Mesendoderm (in vitro differentiated cells): ENCODE measurements around the gene KSR2.
A peak's percentile ranks its signal among the peaks of the same experiment; 100 is the strongest.

ENCODE experiments used
- DNase-seq: peaks from one replicate; pipeline ENCODE4 v3.0.0; 2013
- H2AK5ac ChIP-seq: 2 replicates; pipeline ENCODE4 v1.6.1; 2013; ENCODE audit warnings: low read length, inconsistent platforms
- H2BK120ac ChIP-seq: 2 replicates; pipeline ENCODE4 v1.6.1; 2013; ENCODE audit warnings: low read depth, mild to moderate bottlenecking, low read length, moderate library complexity, mixed read lengths
- H2BK15ac ChIP-seq: replicated peaks from 2 replicates; pipeline ENCODE4 v1.6.1; 2013; ENCODE audit warnings: low read depth, mild to moderate bottlenecking, moderate library complexity
- H2BK5ac ChIP-seq: 2 replicates; pipeline ENCODE4 v1.6.1; 2013; ENCODE audit warnings: low read length, inconsistent platforms
- H3K18ac ChIP-seq: 2 replicates; pipeline ENCODE4 v1.6.1; 2013; ENCODE audit warnings: mild to moderate bottlenecking, low read length, mixed read lengths
- H3K23ac ChIP-seq: one replicate; pipeline ENCODE4 v1.6.1; 2013; ENCODE audit warnings: low read length
- H3K27ac ChIP-seq: 2 replicates; pipeline ENCODE4 v1.5.1; 2013; ENCODE audit warnings: low read depth, mild to moderate bottlenecking, inconsistent platforms, low read length, moderate library complexity
- H3K27me3 ChIP-seq: 2 replicates; pipeline ENCODE4 v1.6.1; 2013; ENCODE audit warnings: low read length, control low read depth, mild to moderate bottlenecking, inconsistent platforms; ENCODE audit not compliant: insufficient read depth, poor library complexity
- H3K36me3 ChIP-seq: 2 replicates; pipeline ENCODE4 v1.6.1; 2013; ENCODE audit warnings: low read length, inconsistent platforms; ENCODE audit not compliant: control insufficient read depth, insufficient read depth
- H3K4ac ChIP-seq: one replicate; pipeline ENCODE4 v1.6.1; 2013; ENCODE audit warnings: low read depth, mild to moderate bottlenecking, low read length, moderate library complexity
- H3K4me1 ChIP-seq: 2 replicates; pipeline ENCODE4 v1.6.1; 2013; ENCODE audit warnings: low read depth, low read length, inconsistent platforms; ENCODE audit not compliant: control insufficient read depth
- H3K4me2 ChIP-seq: 2 replicates; pipeline ENCODE4 v1.6.1; 2013; ENCODE audit warnings: low read length
- H3K4me3 ChIP-seq: 2 replicates; pipeline ENCODE4 v1.5.1; 2013; ENCODE audit warnings: mild to moderate bottlenecking, low read length
- H3K56ac ChIP-seq: one replicate; pipeline ENCODE4 v1.6.1; 2013; ENCODE audit warnings: low read length
- H3K79me1 ChIP-seq: 2 replicates; pipeline ENCODE4 v1.6.1; 2013; ENCODE audit warnings: low read length, inconsistent platforms
- H3K79me2 ChIP-seq: 2 replicates; pipeline ENCODE4 v1.6.1; 2013; ENCODE audit warnings: mild to moderate bottlenecking, low read length; ENCODE audit not compliant: control insufficient read depth, insufficient read depth
- H3K9ac ChIP-seq: 2 replicates; pipeline ENCODE4 v1.6.1; 2013; ENCODE audit warnings: low read length, inconsistent platforms
- H4K5ac ChIP-seq: one replicate; pipeline ENCODE4 v1.6.1; 2013; ENCODE audit warnings: low read length
- H4K8ac ChIP-seq: one replicate; pipeline ENCODE4 v1.6.1; 2013; ENCODE audit warnings: low read depth, mild to moderate bottlenecking, control low read depth, low read length, moderate library complexity
- WGBS: extraction: QIAGEN DNeasy Blood & Tissue Kit; methylation state at CpG from one replicate; pipeline ENCODE4 v1.1.7; 2013; ENCODE audit warnings: low lambda C conversion rate, missing lambda C conversion rate; ENCODE audit not compliant: insufficient coverage; ENCODE audit errors: extremely low coverage; 5-methylcytosine and 5-hydroxymethylcytosine counted together

KSR2 gene

GRCh38 chr12:117589021-117589420, 379.8 kb downstream of the KSR2 start:
- Histone ChIP-seq H3K23ac (no peak overlapping the region), H4K5ac (no peak overlapping the region), H3K4me3 (no peak overlapping the region), H3K18ac (no peak overlapping the region), H3K36me3 (no peaks in the 10 kb centered on the region), H3K56ac (no peak overlapping the region), H3K27me3 (no peaks in the 10 kb centered on the region), H2BK15ac (no peak overlapping the region), H3K4me1 (peaks cover 8% of the 10 kb centered on the region), H3K9ac (no peak overlapping the region), H4K8ac (no peak overlapping the region), H3K79me2 (no peaks in the 10 kb centered on the region), H2AK5ac (no peak overlapping the region), H2BK120ac (no peak overlapping the region), H3K27ac (no peak overlapping the region), H3K4me2 (no peak overlapping the region), H2BK5ac (no peak overlapping the region), H3K4ac (no peak overlapping the region), H3K79me1 (no peaks in the 10 kb centered on the region)
- WGBS: no CpG with 5 or more reads among the region's 1 CpG
- DNase-seq: no peak

DNA sequence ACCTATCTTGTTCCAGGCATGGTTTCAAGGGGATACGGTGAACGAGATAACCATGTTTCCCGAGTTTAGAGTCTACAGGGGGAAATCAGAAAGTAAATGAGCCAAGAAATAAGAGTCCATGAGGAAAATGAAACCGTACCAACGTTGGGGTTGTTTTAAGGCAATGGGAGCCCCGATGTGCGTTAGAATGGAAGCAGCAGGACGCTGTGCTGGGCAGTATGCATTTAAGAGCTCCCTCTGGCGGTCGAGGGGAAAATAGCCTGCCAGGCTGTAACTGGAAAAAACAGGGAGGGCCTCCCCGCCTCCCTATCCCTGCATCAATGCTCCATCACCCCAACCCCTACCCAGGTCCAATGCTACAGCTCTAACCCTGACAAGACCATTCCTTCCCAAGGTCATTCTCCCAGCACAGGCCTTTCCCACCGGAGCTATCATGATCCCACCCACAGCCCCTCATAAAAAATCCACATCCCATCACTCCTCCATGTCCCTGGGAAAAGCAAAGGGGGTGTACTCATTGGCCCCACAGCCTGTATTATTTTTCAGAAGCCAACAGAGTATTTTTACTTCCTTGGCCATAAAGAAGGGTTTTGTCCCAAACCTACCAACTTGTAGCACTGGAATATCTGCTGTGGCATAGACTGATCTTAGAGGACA, 381.0 kb downstream of the KSR2 start:
- H3K79me2 ChIP-seq: no peaks in the 10 kb centered on the region
- no peak overlapping the region for H2AK5ac ChIP-seq
- H3K56ac ChIP-seq: no peak overlapping the region
- no peak overlapping the region for H4K8ac ChIP-seq
- H4K5ac ChIP-seq: no peak overlapping the region
- no peak overlapping the region for H3K4me2 ChIP-seq
- no peaks in the 10 kb centered on the region for H3K79me1 ChIP-seq
- H2BK5ac ChIP-seq: no peak overlapping the region
- H3K23ac ChIP-seq: no peak overlapping the region
- H3K4me1 ChIP-seq: peaks cover 3% of the 10 kb centered on the region
- H2BK15ac ChIP-seq: no peak overlapping the region
- H3K27me3 ChIP-seq: no peaks in the 10 kb centered on the region
- no peaks in the 10 kb centered on the region for H3K36me3 ChIP-seq
- WGBS: no CpG with 5 or more reads among the region's 12 CpGs
- peak; percentile 58 for DNase-seq
- H2BK120ac ChIP-seq: no peak overlapping the region
- no peak overlapping the region for H3K4me3 ChIP-seq
- no peak overlapping the region for H3K4ac ChIP-seq
- H3K27ac ChIP-seq: no peak overlapping the region
- no peak overlapping the region for H3K9ac ChIP-seq
- no peak overlapping the region for H3K18ac ChIP-seq

GRCh38 chr12:117583677-117584225, 385.0 kb downstream of the KSR2 start:
- Histone ChIP-seq H3K4me3 (no peak overlapping the region), H3K18ac (no peak overlapping the region), H3K23ac (no peak overlapping the region), H3K27me3 (no peaks in the 10 kb centered on the region), H3K27ac (no peak overlapping the region), H3K36me3 (no peaks in the 10 kb centered on the region), H4K8ac (no peak overlapping the region), H2AK5ac (no peak overlapping the region), H3K56ac (no peak overlapping the region), H3K4me1 (peaks cover 3% of the 10 kb centered on the region), H3K4me2 (no peak overlapping the region), H2BK5ac (no peak overlapping the region), H3K79me1 (no peaks in the 10 kb centered on the region), H2BK15ac (no peak overlapping the region), H2BK120ac (no peak overlapping the region), H4K5ac (no peak overlapping the region), H3K79me2 (no peaks in the 10 kb centered on the region), H3K4ac (no peak overlapping the region), H3K9ac (no peak overlapping the region)
- no peak for DNase-seq
- no CpG with 5 or more reads among the region's 12 CpGs for WGBS

DNA sequence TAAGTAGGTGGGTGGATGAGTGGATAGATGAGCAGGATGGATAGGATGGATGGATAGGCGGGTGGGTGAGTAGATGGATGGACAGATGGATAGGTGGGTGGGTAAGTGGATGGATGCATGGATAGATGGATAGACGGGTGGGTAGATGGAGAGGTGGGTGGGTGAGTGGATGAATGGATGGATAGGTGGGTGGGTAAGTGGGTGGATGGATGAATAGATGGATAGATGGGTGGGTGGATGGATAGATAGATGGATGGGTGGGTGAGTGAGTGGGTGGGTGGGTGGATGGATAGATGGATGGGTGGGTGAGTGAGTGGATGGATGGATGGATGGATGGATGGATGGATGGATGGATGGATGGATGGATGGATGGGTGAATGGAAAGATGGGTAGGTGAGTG, 385.7 kb downstream of the KSR2 start:
- no peak overlapping the region for H3K9ac ChIP-seq
- DNase-seq: no peak
- H3K36me3 ChIP-seq: no peaks in the 10 kb centered on the region
- no peak overlapping the region for H3K23ac ChIP-seq
- H3K79me1 ChIP-seq: no peaks in the 10 kb centered on the region
- H3K4me1 ChIP-seq: peaks cover 3% of the 10 kb centered on the region
- no CpG with 5 or more reads among the region's 2 CpGs for WGBS
- no peak overlapping the region for H2AK5ac ChIP-seq
- H2BK5ac ChIP-seq: no peak overlapping the region
- no peaks in the 10 kb centered on the region for H3K27me3 ChIP-seq
- H2BK15ac ChIP-seq: no peak overlapping the region
- H2BK120ac ChIP-seq: no peak overlapping the region
- H3K4me3 ChIP-seq: no peak overlapping the region
- H3K27ac ChIP-seq: no peak overlapping the region
- no peak overlapping the region for H3K4ac ChIP-seq
- H3K18ac ChIP-seq: no peak overlapping the region
- no peak overlapping the region for H4K5ac ChIP-seq
- H4K8ac ChIP-seq: no peak overlapping the region
- no peak overlapping the region for H3K4me2 ChIP-seq
- H3K56ac ChIP-seq: no peak overlapping the region
- H3K79me2 ChIP-seq: no peaks in the 10 kb centered on the region

GRCh38 chr12:117582135-117582784, 386.5 kb downstream of the KSR2 start:
- no peak overlapping the region for H3K4ac ChIP-seq
- H3K56ac ChIP-seq: no peak overlapping the region
- no peak overlapping the region for H2BK5ac ChIP-seq
- no peak overlapping the region for H2BK15ac ChIP-seq
- no peak overlapping the region for H3K18ac ChIP-seq
- no peak overlapping the region for H3K23ac ChIP-seq
- no peaks in the 10 kb centered on the region for H3K79me1 ChIP-seq
- no peaks in the 10 kb centered on the region for H3K27me3 ChIP-seq
- no CpG with 5 or more reads among the region's 10 CpGs for WGBS
- H4K8ac ChIP-seq: no peak overlapping the region
- DNase-seq: no peak
- no peaks in the 10 kb centered on the region for H3K36me3 ChIP-seq
- no peak overlapping the region for H3K4me2 ChIP-seq
- no peak overlapping the region for H3K4me3 ChIP-seq
- no peak overlapping the region for H2AK5ac ChIP-seq
- H3K79me2 ChIP-seq: no peaks in the 10 kb centered on the region
- H2BK120ac ChIP-seq: no peak overlapping the region
- no peak overlapping the region for H3K9ac ChIP-seq
- no peak overlapping the region for H3K27ac ChIP-seq
- peaks cover 3% of the 10 kb centered on the region for H3K4me1 ChIP-seq
- no peak overlapping the region for H4K5ac ChIP-seq
